DMS53 treated with DMSO at 0.1 percent for 48 hours (cell line): ENCODE data around the gene PPM1D.
A peak's percentile ranks its signal among the peaks of the same experiment; 100 is the strongest.
"Not testable (repeated sequence)": the region's sequence is repeated elsewhere in the genome, so short reads cannot be mapped to it uniquely, and the experiment has no call there.

ENCODE experiments used
- DNase-seq: peaks from one replicate; lab custom pipeline; 2025; ENCODE audit not compliant: unreplicated experiment; lab: John Stamatoyannopoulos, UW

The PPM1D gene

DNA sequence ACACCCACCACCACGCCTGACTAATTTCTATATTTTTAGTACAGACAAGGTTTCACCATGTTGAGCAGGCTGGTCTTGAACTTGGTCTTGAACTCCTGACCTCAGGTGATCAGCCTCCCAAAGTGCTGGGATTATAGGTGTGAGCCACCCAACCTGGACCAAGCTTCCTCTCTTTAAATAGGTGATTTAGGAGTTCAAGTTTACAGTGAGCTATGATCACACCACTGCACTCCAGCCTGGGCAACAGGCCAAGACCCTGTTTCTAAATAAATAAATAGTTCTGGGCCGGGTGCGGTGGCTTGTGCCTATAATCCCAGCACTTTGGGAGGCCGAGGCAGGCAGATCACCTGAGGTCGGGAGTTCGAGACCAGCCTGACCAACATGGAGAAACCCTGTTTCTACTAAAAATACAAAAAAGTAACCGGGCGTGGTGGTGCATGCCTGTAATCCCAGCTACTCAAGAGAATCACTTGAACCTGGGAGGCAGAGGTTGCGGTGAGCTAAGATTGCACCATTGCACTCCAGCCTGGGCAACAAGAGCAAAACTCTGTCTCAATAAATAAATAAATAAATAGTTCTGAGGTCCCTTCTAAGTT, 6.5 kb upstream of the PPM1D start:
- not testable (repeated sequence) for DNase-seq

GRCh38 chr17:60594170-60594569, 5.8 kb upstream of the PPM1D start:
- DNase-seq: not testable (repeated sequence)

DNA sequence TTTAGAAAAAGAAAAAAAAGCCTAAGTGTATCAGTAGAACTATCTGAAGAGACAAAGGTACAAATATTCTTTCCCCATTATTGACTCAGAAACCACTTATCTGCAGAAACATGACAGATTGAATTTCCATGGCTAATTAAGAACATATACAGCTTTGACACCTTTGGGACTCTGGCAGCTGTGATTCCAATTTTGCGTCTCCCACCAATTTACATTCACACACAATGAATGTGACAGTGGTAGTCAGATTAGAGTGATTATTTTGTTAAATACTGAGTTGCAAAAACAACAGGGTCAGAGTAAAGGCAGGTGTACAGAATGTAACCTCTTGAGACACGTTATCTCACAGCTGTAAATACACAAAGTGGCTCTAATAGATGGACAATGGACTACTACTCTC, 5.3 kb upstream of the PPM1D start:
- DNase-seq: peak; percentile 64

- no peak for DNase-seq
Measured at GRCh38 chr17:60597297-60597696, 2.7 kb upstream of the PPM1D start.

GRCh38 chr17:60598001-60598736, 1.8 kb upstream of the PPM1D start:
- no peak for DNase-seq

GRCh38 chr17:60599220-60599619, 773 bp upstream of the PPM1D start:
- no peak for DNase-seq

GRCh38 chr17:60600490-60601446, 775 bp downstream of the PPM1D start:
- DNase-seq: peak; percentile 60

DNA sequence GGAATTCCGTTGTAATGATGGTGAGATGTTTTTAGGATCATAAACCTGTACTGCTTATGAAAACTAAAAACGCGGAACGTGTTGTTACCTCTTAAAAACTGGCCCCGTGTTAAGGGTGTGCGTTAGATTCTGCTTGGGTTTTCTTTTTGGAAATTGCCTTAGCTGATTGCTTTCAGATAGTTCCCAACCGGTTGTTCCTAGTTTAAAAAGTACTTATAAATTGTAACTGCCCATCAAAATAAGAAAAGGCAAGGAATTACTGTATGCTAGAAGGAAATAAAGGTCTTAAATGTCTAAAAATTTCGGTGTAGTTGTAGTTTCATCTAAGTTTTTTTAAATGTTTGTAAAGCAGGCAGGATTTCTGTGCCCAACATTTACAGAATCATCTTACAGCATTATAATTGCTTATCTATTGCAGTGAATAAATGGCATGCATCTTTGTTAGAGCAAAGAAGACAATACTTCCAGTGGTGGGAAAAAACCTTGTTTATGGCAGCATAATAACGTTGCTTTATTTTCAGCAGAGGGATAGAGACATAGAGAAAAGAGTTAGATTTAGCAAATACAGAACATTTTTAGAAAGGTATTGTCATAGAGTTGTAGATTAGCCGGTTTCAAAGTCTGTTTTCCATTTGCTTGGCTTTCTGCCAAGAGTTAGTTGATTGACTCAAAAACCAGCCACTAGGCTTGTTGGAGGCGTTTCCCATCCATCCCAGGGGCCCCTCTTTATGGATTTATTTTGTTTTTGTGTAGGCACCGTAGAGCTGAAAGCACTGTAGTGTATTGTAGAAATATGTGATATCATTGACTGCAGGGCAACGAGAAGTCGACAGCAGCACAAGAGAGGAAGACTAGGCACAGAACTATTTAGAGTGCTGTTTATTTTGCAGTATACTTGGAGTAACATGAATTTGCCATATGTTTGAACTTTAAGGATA, 1.7 kb downstream of the PPM1D start:
- peak; percentile 43 for DNase-seq

- no peak for DNase-seq
Measured at GRCh38 chr17:60602385-60602742, 2.4 kb downstream of the PPM1D start.

- DNase-seq: no peak
Measured at GRCh38 chr17:60602871-60603270, 2.9 kb downstream of the PPM1D start.

DNA sequence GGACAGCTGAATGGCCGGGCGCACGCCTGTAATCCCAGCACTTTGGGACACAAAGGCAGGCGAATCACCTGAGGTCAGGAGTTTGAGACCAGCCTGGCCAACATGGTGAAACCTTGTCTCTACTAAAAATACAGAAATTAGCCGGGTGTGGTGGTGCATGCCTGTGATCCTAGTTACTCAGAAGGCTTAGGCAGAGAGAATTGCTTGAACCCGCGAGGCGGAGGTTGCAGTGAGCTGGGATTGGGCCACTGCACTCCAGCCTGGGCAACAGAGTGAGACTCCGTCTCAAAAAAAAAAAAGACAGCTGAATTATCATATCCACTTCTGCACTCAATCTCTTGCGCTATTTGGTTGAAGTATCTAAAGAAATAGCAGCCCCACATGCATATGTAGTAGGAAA, 3.5 kb downstream of the PPM1D start:
- not testable (repeated sequence) for DNase-seq

GRCh38 chr17:60604686-60605334, 4.8 kb downstream of the PPM1D start:
- DNase-seq: no peak

DNA sequence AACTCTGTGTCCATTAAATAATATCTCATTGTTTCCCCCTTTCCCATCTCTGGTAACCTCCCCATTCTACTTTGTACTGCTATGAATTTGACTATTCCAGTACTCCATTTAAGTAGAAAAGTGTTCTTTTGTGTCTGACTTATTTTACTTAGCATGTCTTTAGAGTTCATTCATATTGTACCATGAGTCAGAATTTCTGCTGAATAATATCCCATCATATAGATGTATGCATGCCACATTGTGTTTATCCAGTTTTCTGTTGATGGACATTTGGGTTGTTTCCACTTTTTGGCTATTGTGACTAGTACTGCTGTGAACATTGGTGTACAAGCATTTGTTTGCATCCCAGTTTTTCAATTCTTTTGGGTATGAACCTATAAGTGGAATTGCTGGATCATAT, 6.0 kb downstream of the PPM1D start:
- no peak for DNase-seq

GRCh38 chr17:60610473-60610872, 10.5 kb downstream of the PPM1D start:
- DNase-seq: no peak

- not testable (repeated sequence) for DNase-seq
Measured at GRCh38 chr17:60611321-60611720, 11.3 kb downstream of the PPM1D start.

GRCh38 chr17:60613325-60613724, 13.3 kb downstream of the PPM1D start:
- DNase-seq: no peak

DNA sequence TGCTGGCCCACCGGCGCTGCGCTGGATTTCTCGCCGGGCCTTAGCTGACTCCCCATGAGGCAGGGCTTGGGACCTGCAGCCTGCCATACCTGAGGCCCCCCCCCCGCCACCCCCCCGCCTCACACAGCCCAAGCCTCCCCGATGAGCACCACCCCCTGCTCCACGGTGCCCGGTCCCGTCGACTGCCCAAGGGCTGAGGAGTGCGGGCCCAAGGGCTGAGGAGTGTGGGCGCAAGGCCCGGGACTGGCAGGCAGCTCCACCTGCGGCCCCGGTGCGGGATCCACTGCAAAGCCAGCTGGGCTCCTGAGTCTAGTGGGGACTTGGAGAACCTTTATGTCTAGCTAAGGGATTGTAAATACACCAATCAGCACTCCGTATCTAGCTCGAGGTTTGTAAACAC, 13.8 kb downstream of the PPM1D start:
- not testable (repeated sequence) for DNase-seq

- DNase-seq: not testable (repeated sequence)
Measured at GRCh38 chr17:60614247-60614646, 14.3 kb downstream of the PPM1D start.

GRCh38 chr17:60615108-60615507, 15.1 kb downstream of the PPM1D start:
- DNase-seq: no peak

- DNase-seq: no peak
Measured at GRCh38 chr17:60615840-60616239, 15.8 kb downstream of the PPM1D start.
